ENCODE measurements around the gene STARD8.
"Not testable (repeated sequence)": the region's sequence is repeated elsewhere in the genome, so short reads cannot be mapped to it uniquely, and the experiment has no call there.

STARD8 gene

GRCh38 chrX:68634649-68635227 is 12.7 kb upstream of the STARD8 start:
- no peak overlapping the region for H3K9ac ChIP-seq (ENCODE audit: low read length in 5 of 5)
- no peaks in the 10 kb centered on the region for H3K9me3 ChIP-seq (ENCODE audit: control insufficient read depth in 5 of 5, low read length in 5 of 5)
- no peaks in the 10 kb centered on the region for H3K4me1 ChIP-seq (ENCODE audit: control insufficient read depth in 5 of 5, insufficient read depth in 5 of 5, low read length in 5 of 5)
- H3K36me3 ChIP-seq (ENCODE audit: control insufficient read depth in 5 of 5, insufficient read depth in 5 of 5, low read length in 5 of 5) = no peaks in the 10 kb centered on the region
- H3K4me3 ChIP-seq (ENCODE audit: low read depth in 1 of 5, low read length in 5 of 5) = no peak overlapping the region
- H3K27me3 ChIP-seq (ENCODE audit: control insufficient read depth in 5 of 5, insufficient read depth in 4 of 5, low read length in 5 of 5) = peaks cover 0 to 13% (median 7%) of the 10 kb centered on the region in 5 donors
- H3K27ac ChIP-seq (ENCODE audit: low read depth, low read length) = no peak overlapping the region

GRCh38 chrX:68640661-68641060 is 6.8 kb upstream of the STARD8 start:
- Histone ChIP-seq H3K4me1 (ENCODE audit: control insufficient read depth in 5 of 5, insufficient read depth in 5 of 5, low read length in 5 of 5) (no peaks in the 10 kb centered on the region), H3K9ac (ENCODE audit: low read length in 5 of 5) (no peak overlapping the region), H3K27me3 (ENCODE audit: control insufficient read depth in 5 of 5, insufficient read depth in 4 of 5, low read length in 5 of 5) (peaks cover 0 to 10% (median 4%) of the 10 kb centered on the region in 5 donors), H3K9me3 (ENCODE audit: control insufficient read depth in 5 of 5, low read length in 5 of 5) (no peaks in the 10 kb centered on the region), H3K27ac (ENCODE audit: low read depth, low read length) (no peak overlapping the region), H3K4me3 (ENCODE audit: low read depth in 1 of 5, low read length in 5 of 5) (no peak overlapping the region), H3K36me3 (ENCODE audit: control insufficient read depth in 5 of 5, insufficient read depth in 5 of 5, low read length in 5 of 5) (no peaks in the 10 kb centered on the region)

- no peaks in the 10 kb centered on the region for H3K36me3 ChIP-seq (ENCODE audit: control insufficient read depth in 5 of 5, insufficient read depth in 5 of 5, low read length in 5 of 5)
- H3K9ac ChIP-seq (ENCODE audit: low read length in 5 of 5) = no peak overlapping the region
- H3K9me3 ChIP-seq (ENCODE audit: control insufficient read depth in 5 of 5, low read length in 5 of 5) = no peaks in the 10 kb centered on the region
- H3K27me3 ChIP-seq (ENCODE audit: control insufficient read depth in 5 of 5, insufficient read depth in 4 of 5, low read length in 5 of 5) = peaks cover 0 to 8% (median 0%) of the 10 kb centered on the region in 5 donors
- no peak overlapping the region for H3K27ac ChIP-seq (ENCODE audit: low read depth, low read length)
- no peak overlapping the region for H3K4me3 ChIP-seq (ENCODE audit: low read depth in 1 of 5, low read length in 5 of 5)
- peaks cover 0 to 22% (median 16%) of the 10 kb centered on the region in 5 donors for H3K4me1 ChIP-seq (ENCODE audit: control insufficient read depth in 5 of 5, insufficient read depth in 5 of 5, low read length in 5 of 5)
These were observed 2.6 kb upstream of the STARD8 start for GRCh38 chrX:68644861-68645260.

GRCh38 chrX:68646421-68646820 is 1.0 kb upstream of the STARD8 start:
- peaks cover 0 to 29% (median 19%) of the 10 kb centered on the region in 5 donors for H3K4me1 ChIP-seq (ENCODE audit: control insufficient read depth in 5 of 5, insufficient read depth in 5 of 5, low read length in 5 of 5)
- no peak overlapping the region for H3K4me3 ChIP-seq (ENCODE audit: low read depth in 1 of 5, low read length in 5 of 5)
- no peaks in the 10 kb centered on the region for H3K9me3 ChIP-seq (ENCODE audit: control insufficient read depth in 5 of 5, low read length in 5 of 5)
- no peak overlapping the region for H3K27ac ChIP-seq (ENCODE audit: low read depth, low read length)
- H3K27me3 ChIP-seq (ENCODE audit: control insufficient read depth in 5 of 5, insufficient read depth in 4 of 5, low read length in 5 of 5) = peaks cover 0 to 11% (median 4%) of the 10 kb centered on the region in 5 donors
- no peaks in the 10 kb centered on the region for H3K36me3 ChIP-seq (ENCODE audit: control insufficient read depth in 5 of 5, insufficient read depth in 5 of 5, low read length in 5 of 5)
- H3K9ac ChIP-seq (ENCODE audit: low read length in 5 of 5) = no peak overlapping the region

GRCh38 chrX:68648960-68649359 is 1.5 kb downstream of the STARD8 start:
- Histone ChIP-seq H3K9me3 (ENCODE audit: control insufficient read depth in 5 of 5, low read length in 5 of 5) (no peaks in the 10 kb centered on the region), H3K4me1 (ENCODE audit: control insufficient read depth in 5 of 5, insufficient read depth in 5 of 5, low read length in 5 of 5) (peaks cover 0 to 31% (median 19%) of the 10 kb centered on the region in 5 donors), H3K36me3 (ENCODE audit: control insufficient read depth in 5 of 5, insufficient read depth in 5 of 5, low read length in 5 of 5) (no peaks in the 10 kb centered on the region), H3K4me3 (ENCODE audit: low read depth in 1 of 5, low read length in 5 of 5) (peak overlapping the region in 1 of 5 donors; percentile 42), H3K27me3 (ENCODE audit: control insufficient read depth in 5 of 5, insufficient read depth in 4 of 5, low read length in 5 of 5) (peaks cover 0 to 12% (median 4%) of the 10 kb centered on the region in 5 donors), H3K27ac (ENCODE audit: low read depth, low read length) (peak overlapping the region; percentile 22), H3K9ac (ENCODE audit: low read length in 5 of 5) (no peak overlapping the region)

GRCh38 chrX:68650491-68650890 is 3.0 kb downstream of the STARD8 start:
- Histone ChIP-seq H3K4me3 (ENCODE audit: low read depth in 1 of 5, low read length in 5 of 5) (no peak overlapping the region), H3K36me3 (ENCODE audit: control insufficient read depth in 5 of 5, insufficient read depth in 5 of 5, low read length in 5 of 5) (no peaks in the 10 kb centered on the region), H3K9me3 (ENCODE audit: control insufficient read depth in 5 of 5, low read length in 5 of 5) (no peaks in the 10 kb centered on the region), H3K4me1 (ENCODE audit: control insufficient read depth in 5 of 5, insufficient read depth in 5 of 5, low read length in 5 of 5) (peaks cover 0 to 31% (median 19%) of the 10 kb centered on the region in 5 donors), H3K27ac (ENCODE audit: low read depth, low read length) (no peak overlapping the region), H3K27me3 (ENCODE audit: control insufficient read depth in 5 of 5, insufficient read depth in 4 of 5, low read length in 5 of 5) (peaks cover 0 to 21% (median 11%) of the 10 kb centered on the region in 5 donors), H3K9ac (ENCODE audit: low read length in 5 of 5) (no peak overlapping the region)

GRCh38 chrX:68651110-68651509 is 3.6 kb downstream of the STARD8 start:
- Histone ChIP-seq H3K4me3 (ENCODE audit: low read depth in 1 of 5, low read length in 5 of 5) (no peak overlapping the region), H3K9me3 (ENCODE audit: control insufficient read depth in 5 of 5, low read length in 5 of 5) (no peaks in the 10 kb centered on the region), H3K36me3 (ENCODE audit: control insufficient read depth in 5 of 5, insufficient read depth in 5 of 5, low read length in 5 of 5) (no peaks in the 10 kb centered on the region), H3K27ac (ENCODE audit: low read depth, low read length) (no peak overlapping the region), H3K4me1 (ENCODE audit: control insufficient read depth in 5 of 5, insufficient read depth in 5 of 5, low read length in 5 of 5) (peaks cover 0 to 31% (median 19%) of the 10 kb centered on the region in 5 donors), H3K9ac (ENCODE audit: low read length in 5 of 5) (no peak overlapping the region), H3K27me3 (ENCODE audit: control insufficient read depth in 5 of 5, insufficient read depth in 4 of 5, low read length in 5 of 5) (peaks cover 0 to 23% (median 11%) of the 10 kb centered on the region in 5 donors)

- Histone ChIP-seq H3K4me3 (ENCODE audit: low read depth in 1 of 5, low read length in 5 of 5) (no peak overlapping the region), H3K9me3 (ENCODE audit: control insufficient read depth in 5 of 5, low read length in 5 of 5) (no peaks in the 10 kb centered on the region), H3K9ac (ENCODE audit: low read length in 5 of 5) (no peak overlapping the region), H3K27me3 (ENCODE audit: control insufficient read depth in 5 of 5, insufficient read depth in 4 of 5, low read length in 5 of 5) (peaks cover 0 to 18% (median 14%) of the 10 kb centered on the region in 5 donors), H3K4me1 (ENCODE audit: control insufficient read depth in 5 of 5, insufficient read depth in 5 of 5, low read length in 5 of 5) (peaks cover 0 to 22% (median 15%) of the 10 kb centered on the region in 5 donors), H3K27ac (ENCODE audit: low read depth, low read length) (no peak overlapping the region), H3K36me3 (ENCODE audit: control insufficient read depth in 5 of 5, insufficient read depth in 5 of 5, low read length in 5 of 5) (no peaks in the 10 kb centered on the region)
These were observed 5.1 kb downstream of the STARD8 start for GRCh38 chrX:68652326-68653170.

- Histone ChIP-seq H3K9ac (ENCODE audit: low read length in 5 of 5) (no peak overlapping the region), H3K36me3 (ENCODE audit: control insufficient read depth in 5 of 5, insufficient read depth in 5 of 5, low read length in 5 of 5) (no peaks in the 10 kb centered on the region), H3K4me1 (ENCODE audit: control insufficient read depth in 5 of 5, insufficient read depth in 5 of 5, low read length in 5 of 5) (peaks cover 0 to 17% (median 11%) of the 10 kb centered on the region in 5 donors), H3K9me3 (ENCODE audit: control insufficient read depth in 5 of 5, low read length in 5 of 5) (no peaks in the 10 kb centered on the region), H3K4me3 (ENCODE audit: low read depth in 1 of 5, low read length in 5 of 5) (no peak overlapping the region), H3K27me3 (ENCODE audit: control insufficient read depth in 5 of 5, insufficient read depth in 4 of 5, low read length in 5 of 5) (peaks cover 0 to 22% (median 15%) of the 10 kb centered on the region in 5 donors), H3K27ac (ENCODE audit: low read depth, low read length) (no peak overlapping the region)
These were observed 7.2 kb downstream of the STARD8 start for GRCh38 chrX:68654693-68655092.

GRCh38 chrX:68656473-68656872 is 9.0 kb downstream of the STARD8 start:
- peaks cover 0 to 15% (median 6%) of the 10 kb centered on the region in 5 donors for H3K4me1 ChIP-seq (ENCODE audit: control insufficient read depth in 5 of 5, insufficient read depth in 5 of 5, low read length in 5 of 5)
- not testable (repeated sequence) for H3K9me3 ChIP-seq (ENCODE audit: control insufficient read depth in 5 of 5, low read length in 5 of 5); H3K27ac ChIP-seq (ENCODE audit: low read depth, low read length); H3K4me3 ChIP-seq (ENCODE audit: low read depth in 1 of 5, low read length in 5 of 5); H3K9ac ChIP-seq (ENCODE audit: low read length in 5 of 5); H3K36me3 ChIP-seq (ENCODE audit: control insufficient read depth in 5 of 5, insufficient read depth in 5 of 5, low read length in 5 of 5)
- H3K27me3 ChIP-seq (ENCODE audit: control insufficient read depth in 5 of 5, insufficient read depth in 4 of 5, low read length in 5 of 5) = peaks cover 0 to 22% (median 14%) of the 10 kb centered on the region in 5 donors
